ENCODE measurements around the gene THSD8. TPM values are rescaled to one million over a fixed set of nuclear protein-coding genes. Genes with fewer than 3 reads are reported as not detected.

The THSD8 gene
- total and polyA plus RNA-seq, 2 donors (not counting 1 experiment from before 2014, with no cell fraction given) = not detected

DNA sequence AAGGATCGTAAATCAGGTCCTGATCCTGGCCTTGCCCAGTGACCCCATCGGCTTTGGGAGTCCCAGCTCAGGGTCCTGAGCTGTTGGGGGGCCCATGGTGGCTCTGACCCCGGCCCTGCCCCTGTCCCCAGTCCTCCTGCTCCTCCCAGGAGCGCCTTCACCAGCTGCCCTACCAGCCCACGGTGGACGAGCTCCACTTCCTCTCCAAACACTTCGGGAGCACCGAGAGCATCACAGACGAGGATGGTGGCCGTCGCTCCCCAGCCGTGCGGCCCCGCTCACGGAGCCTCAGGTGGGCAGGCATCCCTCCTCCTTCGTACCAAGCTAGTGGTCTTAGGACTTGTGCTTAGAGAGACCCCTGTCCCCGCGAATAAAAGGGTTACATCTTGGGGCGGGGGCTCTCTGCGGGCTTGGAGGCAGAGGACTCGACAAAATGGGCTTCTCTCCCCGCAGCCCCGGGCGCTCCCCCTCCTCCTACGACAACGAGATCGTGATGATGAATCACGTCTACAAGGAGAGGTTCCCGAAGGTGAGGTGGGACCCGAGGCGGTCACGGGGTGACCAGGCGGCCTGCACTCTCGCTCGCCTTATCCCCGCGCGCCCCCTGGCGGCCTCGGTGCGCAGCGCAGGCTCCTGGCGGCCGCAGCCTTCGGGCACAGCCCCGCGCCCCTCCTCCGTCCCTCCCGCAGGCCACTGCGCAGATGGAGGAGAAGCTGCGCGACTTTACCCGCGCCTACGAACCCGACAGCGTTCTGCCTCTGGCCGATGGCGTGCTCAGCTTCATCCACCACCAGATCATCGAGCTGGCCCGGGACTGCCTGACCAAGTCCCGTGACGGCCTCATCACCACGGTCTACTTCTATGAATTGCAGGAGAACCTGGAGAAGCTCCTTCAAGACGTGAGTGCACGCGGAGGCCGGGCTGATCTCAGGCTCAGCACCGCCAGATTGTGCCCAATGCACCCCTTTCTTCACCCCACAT lies 45.6 kb downstream of the THSD8 start:
- Histone ChIP-seq H3K4me1 (ENCODE audit: control insufficient read depth, extremely low read depth, insufficient read depth, low read length) (peaks cover 3% of the 10 kb centered on the region), H2AFZ (ENCODE audit: low read length) (peak overlapping the region; percentile 95), H3K9ac (ENCODE audit: insufficient read depth, low read length) (peak overlapping the region; percentile 42), H3K27me3 (ENCODE audit: control insufficient read depth, insufficient read depth, low read length) (no peaks in the 10 kb centered on the region), H3K27ac (ENCODE audit: insufficient read depth, low read length) (no peak overlapping the region), H3K9me3 (ENCODE audit: control insufficient read depth, insufficient read depth, low read depth, low read length) (no peaks in the 10 kb centered on the region), H3K4me2 (ENCODE audit: extremely low read depth, insufficient read depth, low read length) (peak overlapping the region; percentile 88), H3K36me3 (ENCODE audit: control insufficient read depth, insufficient read depth, low read length) (no peaks in the 10 kb centered on the region), H3K4me3 (replicated peaks in 1 of 4; ENCODE audit: control extremely low read depth in 1 of 4, insufficient read depth in 1 of 4, low read depth in 3 of 4, low read length in 4 of 4) (peak overlapping the region in 3 of 4 experiments; percentile 16 to 43 (median 37)), H4K20me1 (ENCODE audit: control insufficient read depth, extremely low read depth, insufficient read depth, low read length) (no peaks in the 10 kb centered on the region), H3K79me2 (ENCODE audit: control insufficient read depth, insufficient read depth, low read length) (no peaks in the 10 kb centered on the region)
- DNase-seq (ENCODE audit: low read depth in 2 of 2) = peak; percentile 66 to 67
- TF ChIP-seq EZH2 (IDR thresholded peaks at IDR 0.05; ENCODE audit: low read length, missing control alignments) = no peak
- TF ChIP-seq, protein P1, sequence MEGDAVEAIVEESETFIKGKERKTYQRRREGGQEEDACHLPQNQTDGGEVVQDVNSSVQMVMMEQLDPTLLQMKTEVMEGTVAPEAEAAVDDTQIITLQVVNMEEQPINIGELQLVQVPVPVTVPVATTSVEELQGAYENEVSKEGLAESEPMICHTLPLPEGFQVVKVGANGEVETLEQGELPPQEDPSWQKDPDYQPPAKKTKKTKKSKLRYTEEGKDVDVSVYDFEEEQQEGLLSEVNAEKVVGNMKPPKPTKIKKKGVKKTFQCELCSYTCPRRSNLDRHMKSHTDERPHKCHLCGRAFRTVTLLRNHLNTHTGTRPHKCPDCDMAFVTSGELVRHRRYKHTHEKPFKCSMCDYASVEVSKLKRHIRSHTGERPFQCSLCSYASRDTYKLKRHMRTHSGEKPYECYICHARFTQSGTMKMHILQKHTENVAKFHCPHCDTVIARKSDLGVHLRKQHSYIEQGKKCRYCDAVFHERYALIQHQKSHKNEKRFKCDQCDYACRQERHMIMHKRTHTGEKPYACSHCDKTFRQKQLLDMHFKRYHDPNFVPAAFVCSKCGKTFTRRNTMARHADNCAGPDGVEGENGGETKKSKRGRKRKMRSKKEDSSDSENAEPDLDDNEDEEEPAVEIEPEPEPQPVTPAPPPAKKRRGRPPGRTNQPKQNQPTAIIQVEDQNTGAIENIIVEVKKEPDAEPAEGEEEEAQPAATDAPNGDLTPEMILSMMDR (conservative IDR thresholded peaks at IDR 0.05 in 1 of 2, IDR thresholded peaks at IDR 0.05 in 1 of 2; ENCODE audit: low read depth in 1 of 2, low read length in 2 of 2) = peak; percentile 68 to 90

Other genes starting within 250 kb of the THSD8 start
- 8.0 and 16.8 TPM in 2 replicates for gene ZNF490, start 191.3 kb upstream of the THSD8 start, total RNA-seq
- gene ZNF490, start 191.3 kb upstream of the THSD8 start, polyA plus RNA-seq = 3.9 and 4.1 TPM in 2 replicates
- gene ZNF791, start 191.1 kb upstream of the THSD8 start, total RNA-seq = 9.2 and 12.2 TPM in 2 replicates
- gene ZNF791, start 191.1 kb upstream of the THSD8 start, polyA plus RNA-seq = 9.4 and 11.4 TPM in 2 replicates
- gene MAN2B1, start 135.3 kb upstream of the THSD8 start, total RNA-seq = 33.1 and 36.0 TPM in 2 replicates
- 28.3 and 30.7 TPM in 2 replicates for gene MAN2B1, start 135.3 kb upstream of the THSD8 start, polyA plus RNA-seq
- gene WDR83, start 135.3 kb upstream of the THSD8 start, total RNA-seq = 8.7 and 11.7 TPM in 2 replicates
- gene WDR83, start 135.3 kb upstream of the THSD8 start, polyA plus RNA-seq = 4.1 and 5.1 TPM in 2 replicates
- gene DHPS, start 120.2 kb upstream of the THSD8 start, total RNA-seq = 56.5 and 60.4 TPM in 2 replicates
- 43.2 and 52.2 TPM in 2 replicates for gene DHPS, start 120.2 kb upstream of the THSD8 start, polyA plus RNA-seq
- gene GNG14, start 114.1 kb upstream of the THSD8 start, total RNA-seq = not detected in 2 replicates
- gene GNG14, start 114.1 kb upstream of the THSD8 start, polyA plus RNA-seq = not detected in 2 replicates
- 3.1 and 3.3 TPM in 2 replicates for gene FBXW9, start 105.4 kb upstream of the THSD8 start, total RNA-seq
- 3.3 and 4.4 TPM in 2 replicates for gene FBXW9, start 105.4 kb upstream of the THSD8 start, polyA plus RNA-seq
- 28.2 and 36.0 TPM in 2 replicates for gene TNPO2, start 78.1 kb upstream of the THSD8 start, total RNA-seq
- 52.5 and 75.0 TPM in 2 replicates for gene TNPO2, start 78.1 kb upstream of the THSD8 start, polyA plus RNA-seq
- gene TRIR, start 67.4 kb upstream of the THSD8 start, total RNA-seq = 117 and 186 TPM in 2 replicates
- gene TRIR, start 67.4 kb upstream of the THSD8 start, polyA plus RNA-seq = 155 and 199 TPM in 2 replicates
- 94.1 and 95.3 TPM in 2 replicates for gene GET3, start 64.6 kb upstream of the THSD8 start, total RNA-seq
- 123 and 208 TPM in 2 replicates for gene GET3, start 64.6 kb upstream of the THSD8 start, polyA plus RNA-seq
- not detected in 2 replicates for gene BEST2, start 50.3 kb upstream of the THSD8 start, total RNA-seq
- gene BEST2, start 50.3 kb upstream of the THSD8 start, polyA plus RNA-seq = not detected in 2 replicates
- gene HOOK2, start 26.5 kb upstream of the THSD8 start, total RNA-seq = 16.4 and 26.6 TPM in 2 replicates
- gene HOOK2, start 26.5 kb upstream of the THSD8 start, polyA plus RNA-seq = 6.6 TPM in 2 replicates
- 108 and 118 TPM in 2 replicates for gene JUNB, start 10.6 kb upstream of the THSD8 start, total RNA-seq
- 20.2 and 93.3 TPM in 2 replicates for gene JUNB, start 10.6 kb upstream of the THSD8 start, polyA plus RNA-seq
- 166 and 228 TPM in 2 replicates for gene PRDX2, start 269 bp upstream of the THSD8 start, total RNA-seq
- gene PRDX2, start 269 bp upstream of the THSD8 start, polyA plus RNA-seq = 186 and 294 TPM in 2 replicates
- 3.1 and 8.9 TPM in 2 replicates for gene RNASEH2A, start 4.5 kb downstream of the THSD8 start, total RNA-seq
- 14.3 and 51.3 TPM in 2 replicates for gene RNASEH2A, start 4.5 kb downstream of the THSD8 start, polyA plus RNA-seq
- gene RTBDN, start 32.5 kb downstream of the THSD8 start, total RNA-seq = not detected in 2 replicates
- gene RTBDN, start 32.5 kb downstream of the THSD8 start, polyA plus RNA-seq = not detected in 2 replicates
- gene MAST1, start 36.4 kb downstream of the THSD8 start, total RNA-seq = 0.26 and 1.3 TPM in 2 replicates
- 0.20 and 0.30 TPM in 2 replicates for gene MAST1, start 36.4 kb downstream of the THSD8 start, polyA plus RNA-seq
- 23.4 and 26.6 TPM in 2 replicates for gene DNASE2, start 79.4 kb downstream of the THSD8 start, total RNA-seq
- 24.1 and 25.1 TPM in 2 replicates for gene DNASE2, start 79.4 kb downstream of the THSD8 start, polyA plus RNA-seq
- under 0.01 TPM in 1 of 2 replicates, not detected in the other for gene KLF1, start 85.1 kb downstream of the THSD8 start, total RNA-seq
- gene KLF1, start 85.1 kb downstream of the THSD8 start, polyA plus RNA-seq = not detected in 2 replicates
- gene GCDH, start 89.1 kb downstream of the THSD8 start, total RNA-seq = 11.8 and 18.0 TPM in 2 replicates
- 10.3 and 15.5 TPM in 2 replicates for gene GCDH, start 89.1 kb downstream of the THSD8 start, polyA plus RNA-seq
- gene SYCE2, start 117.2 kb downstream of the THSD8 start, total RNA-seq = not detected in 2 replicates
- 0.19 and 0.40 TPM in 2 replicates for gene SYCE2, start 117.2 kb downstream of the THSD8 start, polyA plus RNA-seq
- 38.6 and 49.6 TPM in 2 replicates for gene FARSA, start 131.6 kb downstream of the THSD8 start, total RNA-seq
- 23.5 and 37.9 TPM in 2 replicates for gene FARSA, start 131.6 kb downstream of the THSD8 start, polyA plus RNA-seq
- 839 and 1,447 TPM in 2 replicates for gene CALR, start 136.5 kb downstream of the THSD8 start, total RNA-seq
- gene CALR, start 136.5 kb downstream of the THSD8 start, polyA plus RNA-seq = 2,698 and 2,757 TPM in 2 replicates
- 51.1 and 72.2 TPM in 2 replicates for gene RAD23A, start 143.8 kb downstream of the THSD8 start, total RNA-seq
- gene RAD23A, start 143.8 kb downstream of the THSD8 start, polyA plus RNA-seq = 46.2 and 62.5 TPM in 2 replicates
- 17.7 and 19.7 TPM in 2 replicates for gene GADD45GIP1, start 155.2 kb downstream of the THSD8 start, total RNA-seq
- 19.5 and 28.2 TPM in 2 replicates for gene GADD45GIP1, start 155.2 kb downstream of the THSD8 start, polyA plus RNA-seq
- not detected in 2 replicates for gene DAND5, start 167.5 kb downstream of the THSD8 start, total RNA-seq
- gene DAND5, start 167.5 kb downstream of the THSD8 start, polyA plus RNA-seq = 0.03 TPM in 1 of 2 replicates, not detected in the other
- 55.2 and 74.8 TPM in 2 replicates for gene NFIX, start 193.4 kb downstream of the THSD8 start, total RNA-seq
- gene NFIX, start 193.4 kb downstream of the THSD8 start, polyA plus RNA-seq = 35.7 and 75.9 TPM in 2 replicates

Measured in fibroblast of lung (primary cell).